Measurements from ENCODE around the gene KRT34. TPM values are rescaled to one million over a fixed set of nuclear protein-coding genes. Genes with fewer than 3 reads are reported as not detected.
"Not testable (repeated sequence)": the region's sequence is repeated elsewhere in the genome, so short reads cannot be mapped to it uniquely, and the experiment has no call there.

Gene KRT34
- total RNA-seq, 1 donor from 2014 or later, result 0.35 TPM

- DNase-seq (ENCODE audit: extremely low read depth, low read depth, low spot score), result no peak
Observed at GRCh38 chr17:41369023-41369422, 13.1 kb downstream of the KRT34 start.

GRCh38 chr17:41367426-41368075 lies 14.6 kb downstream of the KRT34 start:
- DNase-seq (ENCODE audit: extremely low read depth, low read depth, low spot score), result no peak

GRCh38 chr17:41366070-41366469 lies 16.0 kb downstream of the KRT34 start:
- no peak for DNase-seq (ENCODE audit: extremely low read depth, low read depth, low spot score)

- no peak for DNase-seq (ENCODE audit: extremely low read depth, low read depth, low spot score)
Observed at GRCh38 chr17:41363881-41364280, 18.2 kb downstream of the KRT34 start.

GRCh38 chr17:41360296-41360995 lies 21.7 kb downstream of the KRT34 start:
- DNase-seq (ENCODE audit: extremely low read depth, low read depth, low spot score), result no peak

- no peak for DNase-seq (ENCODE audit: extremely low read depth, low read depth, low spot score)
Observed at GRCh38 chr17:41354536-41354935, 27.6 kb downstream of the KRT34 start.

GRCh38 chr17:41352597-41353366 lies 29.3 kb downstream of the KRT34 start:
- DNase-seq (ENCODE audit: extremely low read depth, low read depth, low spot score), result no peak

GRCh38 chr17:41351177-41351576 lies 30.9 kb downstream of the KRT34 start:
- DNase-seq (ENCODE audit: extremely low read depth, low read depth, low spot score), result no peak

GRCh38 chr17:41350381-41350878 lies 31.7 kb downstream of the KRT34 start, which contains the start of gene KRT33A:
KRT33A (minus strand) TSS chr17:41350828; CDS start chr17:41350767, 61 bp downstream.
- DNase-seq (ENCODE audit: extremely low read depth, low read depth, low spot score), result not testable (repeated sequence)

GRCh38 chr17:41347869-41348760 lies 34.0 kb downstream of the KRT34 start:
- DNase-seq (ENCODE audit: extremely low read depth, low read depth, low spot score), result no peak

GRCh38 chr17:41346421-41346820 lies 35.7 kb downstream of the KRT34 start:
- DNase-seq (ENCODE audit: extremely low read depth, low read depth, low spot score), result not testable (repeated sequence)

- no peak for DNase-seq (ENCODE audit: extremely low read depth, low read depth, low spot score)
Observed at GRCh38 chr17:41345992-41346391, 36.1 kb downstream of the KRT34 start.

GRCh38 chr17:41343029-41343428 lies 39.1 kb downstream of the KRT34 start:
- DNase-seq (ENCODE audit: extremely low read depth, low read depth, low spot score), result no peak

- no peak for DNase-seq (ENCODE audit: extremely low read depth, low read depth, low spot score)
Observed at GRCh38 chr17:41340934-41341861, 40.9 kb downstream of the KRT34 start.

- no peak for DNase-seq (ENCODE audit: extremely low read depth, low read depth, low spot score)
Observed at GRCh38 chr17:41340494-41340893, 41.6 kb downstream of the KRT34 start.

GRCh38 chr17:41339571-41340172 lies 42.4 kb downstream of the KRT34 start:
- DNase-seq (ENCODE audit: extremely low read depth, low read depth, low spot score), result no peak

GRCh38 chr17:41338961-41339485 lies 43.1 kb downstream of the KRT34 start:
- no peak for DNase-seq (ENCODE audit: extremely low read depth, low read depth, low spot score)

- no peak for DNase-seq (ENCODE audit: extremely low read depth, low read depth, low spot score)
Observed at GRCh38 chr17:41335747-41336146, 46.4 kb downstream of the KRT34 start.

All from glomerular endothelial cell (primary cell).